ENCODE measurements around the gene EEFSEC.

The EEFSEC gene

GRCh38 chr3:128256131-128256530 lies 102.8 kb downstream of the EEFSEC start:
- ChIA-PET POLR2A (no interaction called here), CTCF (interaction anchor here (0.6 kb wide), 1 partner anchor 241 kb away, joined by 3 read pairs; no protein-coding TSS in a partner anchor)
- no peak for TF ChIP-seq HDGF (IDR thresholded peaks at IDR 0.05; ENCODE audit: borderline replicate concordance)
- no peak for TF ChIP-seq FOXM1 (IDR thresholded peaks at IDR 0.05; ENCODE audit: borderline replicate concordance)
- TF ChIP-seq PKNOX1 (IDR thresholded peaks at IDR 0.05): no peak
- TF ChIP-seq FOXK2 (IDR thresholded peaks at IDR 0.05): no peak
- no peak for TF ChIP-seq ELF4 (IDR thresholded peaks at IDR 0.05)
- TF ChIP-seq CTBP1 (IDR thresholded peaks at IDR 0.05; ENCODE audit: borderline replicate concordance): no peak
- no peak for DNase-seq (ENCODE audit: extremely low spot score)

- TF ChIP-seq TARDBP (IDR thresholded peaks at IDR 0.05) (no peak), SUZ12 (IDR thresholded peaks at IDR 0.05) (no peak), ARNT (IDR thresholded peaks at IDR 0.05) (no peak), FOXK2 (IDR thresholded peaks at IDR 0.05) (no peak), FOXM1 (IDR thresholded peaks at IDR 0.05; ENCODE audit: borderline replicate concordance) (no peak), NFRKB (IDR thresholded peaks at IDR 0.05) (no peak), ZNF384 (IDR thresholded peaks at IDR 0.05) (no peak), SP1 (IDR thresholded peaks at IDR 0.05) (no peak), FOXA1 (IDR thresholded peaks at IDR 0.05) (no peak), LEF1 (IDR thresholded peaks at IDR 0.05; ENCODE audit: borderline replicate concordance) (no peak)
- no peak for DNase-seq (ENCODE audit: extremely low spot score)
- CTCF ChIA-PET: no interaction called here
- POLR2A ChIA-PET: no interaction called here
Observed at GRCh38 chr3:128257632-128258031, 104.4 kb downstream of the EEFSEC start.

GRCh38 chr3:128260275-128260674 lies 107.0 kb downstream of the EEFSEC start:
- DNase-seq (ENCODE audit: extremely low spot score): no peak
- TF ChIP-seq FOXA1 (IDR thresholded peaks at IDR 0.05) (no peak), ARNT (IDR thresholded peaks at IDR 0.05) (no peak), LEF1 (IDR thresholded peaks at IDR 0.05; ENCODE audit: borderline replicate concordance) (no peak), PKNOX1 (IDR thresholded peaks at IDR 0.05) (no peak), NFRKB (IDR thresholded peaks at IDR 0.05) (no peak), SP1 (IDR thresholded peaks at IDR 0.05) (no peak), CTBP1 (IDR thresholded peaks at IDR 0.05; ENCODE audit: borderline replicate concordance) (no peak), FOXK2 (IDR thresholded peaks at IDR 0.05) (no peak), HDGF (IDR thresholded peaks at IDR 0.05; ENCODE audit: borderline replicate concordance) (no peak), BHLHE40 (IDR thresholded peaks at IDR 0.05; ENCODE audit: borderline replicate concordance) (no peak), L3MBTL2 (conservative IDR thresholded peaks at IDR 0.05) (no peak), TARDBP (IDR thresholded peaks at IDR 0.05) (no peak), FOXM1 (IDR thresholded peaks at IDR 0.05; ENCODE audit: borderline replicate concordance) (no peak), SUZ12 (IDR thresholded peaks at IDR 0.05) (no peak), ELF4 (IDR thresholded peaks at IDR 0.05) (no peak), ZNF384 (IDR thresholded peaks at IDR 0.05) (no peak)
- POLR2A ChIA-PET: no interaction called here
- CTCF ChIA-PET: no interaction called here

- no peak for TF ChIP-seq SUZ12 (IDR thresholded peaks at IDR 0.05)
- TF ChIP-seq FOXA1 (IDR thresholded peaks at IDR 0.05): no peak
- no peak for TF ChIP-seq TARDBP (IDR thresholded peaks at IDR 0.05)
- ChIA-PET CTCF (no interaction called here), POLR2A (no interaction called here)
- DNase-seq (ENCODE audit: extremely low spot score): no peak
Observed at GRCh38 chr3:128262457-128262856, 109.2 kb downstream of the EEFSEC start.

- POLR2A ChIA-PET: no interaction called here
- CTCF ChIA-PET: no interaction called here
- TF ChIP-seq FOXM1 (IDR thresholded peaks at IDR 0.05; ENCODE audit: borderline replicate concordance) (no peak), FOXK2 (IDR thresholded peaks at IDR 0.05) (no peak), ELF4 (IDR thresholded peaks at IDR 0.05) (no peak), FOXA1 (IDR thresholded peaks at IDR 0.05) (no peak), BHLHE40 (IDR thresholded peaks at IDR 0.05; ENCODE audit: borderline replicate concordance) (no peak), ARNT (IDR thresholded peaks at IDR 0.05) (no peak), CTBP1 (IDR thresholded peaks at IDR 0.05; ENCODE audit: borderline replicate concordance) (no peak), SP1 (IDR thresholded peaks at IDR 0.05) (no peak), LEF1 (IDR thresholded peaks at IDR 0.05; ENCODE audit: borderline replicate concordance) (no peak), PKNOX1 (IDR thresholded peaks at IDR 0.05) (no peak), NFRKB (IDR thresholded peaks at IDR 0.05) (no peak), HDGF (IDR thresholded peaks at IDR 0.05; ENCODE audit: borderline replicate concordance) (no peak), ZNF384 (IDR thresholded peaks at IDR 0.05) (no peak), L3MBTL2 (conservative IDR thresholded peaks at IDR 0.05) (no peak)
- no peak for DNase-seq (ENCODE audit: extremely low spot score)
Observed at GRCh38 chr3:128263118-128263517, 109.8 kb downstream of the EEFSEC start.

- no peak for TF ChIP-seq PKNOX1 (IDR thresholded peaks at IDR 0.05)
- no peak for TF ChIP-seq FOXA1 (IDR thresholded peaks at IDR 0.05)
- TF ChIP-seq ZNF384 (IDR thresholded peaks at IDR 0.05): no peak
- no peak for TF ChIP-seq FOXK2 (IDR thresholded peaks at IDR 0.05)
- no peak for TF ChIP-seq SUZ12 (IDR thresholded peaks at IDR 0.05)
- CTCF ChIA-PET: no interaction called here
- POLR2A ChIA-PET: no interaction called here
- DNase-seq (ENCODE audit: extremely low spot score): no peak
Observed at GRCh38 chr3:128263946-128264345, 110.7 kb downstream of the EEFSEC start.

Measured in HEK293T (cell line).